ENCODE data around the gene DOCK11. TPM values are rescaled to one million over a fixed set of nuclear protein-coding genes. Genes with fewer than 3 reads are reported as not detected.

The DOCK11 gene
- total and polyA plus RNA-seq, 2 donors (not counting 1 experiment from before 2014, with no cell fraction given): 31.0 to 83.5 TPM

GRCh38 chrX:118570209-118570608, 74.6 kb downstream of the DOCK11 start:
- Mint-ChIP-seq H3K27ac (no peak overlapping the region), H3K4me3 (no peak overlapping the region), H3K4me1 (no peaks in the 10 kb centered on the region), H3K9me3 (ENCODE audit: insufficient read depth) (no peaks in the 10 kb centered on the region), H3K27me3 (no peaks in the 10 kb centered on the region)
- H3K9ac ChIP-seq (ENCODE audit: low read length): no peak overlapping the region
- H2AFZ ChIP-seq (ENCODE audit: insufficient read depth, low read depth, low read length, poor library complexity, severe bottlenecking): no peak overlapping the region
- intact Hi-C loops (cut with micrococcal nuclease): no loop called here
- no peaks in the 10 kb centered on the region for H3K9me3 ChIP-seq (ENCODE audit: control extremely low read depth in 1 of 3, control insufficient read depth in 2 of 3, insufficient read depth in 1 of 3, low read length in 2 of 3)
- no peak for DNase-seq
- no peaks in the 10 kb centered on the region for H4K20me1 ChIP-seq (ENCODE audit: control insufficient read depth, insufficient read depth, low read length, poor library complexity, severe bottlenecking)
- no peak overlapping the region for H3K4me3 ChIP-seq (ENCODE audit: control extremely low read depth in 1 of 5, extremely low read depth in 1 of 5, insufficient read depth in 1 of 5, low read depth in 2 of 5, low read length in 4 of 5)
- H3K27ac ChIP-seq (ENCODE audit: low read length in 2 of 2): no peak overlapping the region
- no peak overlapping the region for H3K4me2 ChIP-seq (replicated peaks; ENCODE audit: low read depth, low read length, poor library complexity, severe bottlenecking)
- H3K36me3 ChIP-seq (replicated peaks in 1 of 2; ENCODE audit: control extremely low read depth in 1 of 2, control insufficient read depth in 1 of 2, extremely low read depth in 1 of 2, insufficient read depth in 2 of 2, low read length in 1 of 2): peaks cover 0 to 53% of the 10 kb centered on the region in 2 experiments
- H3K79me2 ChIP-seq (ENCODE audit: control insufficient read depth, insufficient read depth, low read length): no peaks in the 10 kb centered on the region
- TF ChIP-seq EZH2 (IDR thresholded peaks at IDR 0.05; ENCODE audit: borderline replicate concordance, insufficient read depth, low read depth, low read length, poor library complexity, severe bottlenecking): no peak
- TF ChIP-seq CTCF (IDR thresholded peaks at IDR 0.05): no peak
- ChIA-PET POLR2A (no interaction called here), CTCF (no interaction called here)
- no CpG with 5 or more reads among the region's 2 CpGs for WGBS (ENCODE audit: insufficient coverage)
- no peak for ATAC-seq (ENCODE audit: low read depth)
- H3K4me1 ChIP-seq (ENCODE audit: control insufficient read depth in 2 of 2, insufficient read depth in 2 of 2, low read length in 2 of 2): no peaks in the 10 kb centered on the region
- H3K27me3 ChIP-seq (replicated peaks in 1 of 4; ENCODE audit: control extremely low read depth in 1 of 4, control insufficient read depth in 3 of 4, insufficient read depth in 4 of 4, low read length in 3 of 4): no peaks in the 10 kb centered on the region

DNA sequence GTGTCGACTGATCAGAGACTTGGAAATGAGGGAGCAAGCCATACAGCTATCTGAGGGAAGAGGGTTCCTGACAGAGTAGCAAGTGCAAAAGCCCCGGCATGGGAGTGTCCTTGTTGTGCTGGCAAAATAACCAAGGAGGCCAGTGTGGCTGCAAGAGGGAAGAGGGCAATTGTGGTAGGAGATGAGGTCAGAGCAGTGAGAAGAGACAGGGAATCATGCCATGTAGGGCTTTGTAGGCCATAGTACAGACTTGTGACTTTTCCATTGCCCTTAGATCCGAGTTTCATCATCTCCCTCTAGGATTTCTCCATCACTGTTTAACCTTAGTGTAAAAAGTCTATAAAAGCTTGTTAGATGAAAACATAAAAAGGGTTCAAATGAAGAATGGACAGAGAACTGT, 76.2 kb downstream of the DOCK11 start:
- Histone ChIP-seq H2AFZ (ENCODE audit: insufficient read depth, low read depth, low read length, poor library complexity, severe bottlenecking) (no peak overlapping the region), H4K20me1 (ENCODE audit: control insufficient read depth, insufficient read depth, low read length, poor library complexity, severe bottlenecking) (no peaks in the 10 kb centered on the region), H3K4me1 (ENCODE audit: control insufficient read depth in 2 of 2, insufficient read depth in 2 of 2, low read length in 2 of 2) (no peaks in the 10 kb centered on the region), H3K27me3 (replicated peaks in 1 of 4; ENCODE audit: control extremely low read depth in 1 of 4, control insufficient read depth in 3 of 4, insufficient read depth in 4 of 4, low read length in 3 of 4) (no peaks in the 10 kb centered on the region), H3K36me3 (replicated peaks in 1 of 2; ENCODE audit: control extremely low read depth in 1 of 2, control insufficient read depth in 1 of 2, extremely low read depth in 1 of 2, insufficient read depth in 2 of 2, low read length in 1 of 2) (peaks cover 0 to 57% of the 10 kb centered on the region in 2 experiments), H3K4me3 (ENCODE audit: control extremely low read depth in 1 of 5, extremely low read depth in 1 of 5, insufficient read depth in 1 of 5, low read depth in 2 of 5, low read length in 4 of 5) (no peak overlapping the region), H3K27ac (ENCODE audit: low read length in 2 of 2) (no peak overlapping the region), H3K4me2 (replicated peaks; ENCODE audit: low read depth, low read length, poor library complexity, severe bottlenecking) (no peak overlapping the region), H3K9me3 (ENCODE audit: control extremely low read depth in 1 of 3, control insufficient read depth in 2 of 3, insufficient read depth in 1 of 3, low read length in 2 of 3) (no peaks in the 10 kb centered on the region), H3K9ac (ENCODE audit: low read length) (no peak overlapping the region), H3K79me2 (ENCODE audit: control insufficient read depth, insufficient read depth, low read length) (no peaks in the 10 kb centered on the region)
- Mint-ChIP-seq H3K4me3 (no peak overlapping the region), H3K27ac (no peak overlapping the region), H3K4me1 (no peaks in the 10 kb centered on the region), H3K9me3 (ENCODE audit: insufficient read depth) (no peaks in the 10 kb centered on the region), H3K27me3 (no peaks in the 10 kb centered on the region)
- no peak for DNase-seq
- TF ChIP-seq CTCF (IDR thresholded peaks at IDR 0.05): no peak
- no peak for TF ChIP-seq EZH2 (IDR thresholded peaks at IDR 0.05; ENCODE audit: borderline replicate concordance, insufficient read depth, low read depth, low read length, poor library complexity, severe bottlenecking)
- ATAC-seq (ENCODE audit: low read depth): no peak
- CTCF ChIA-PET: no interaction called here
- 88% methylated on average over 1 of the region's 3 CpGs for WGBS (ENCODE audit: insufficient coverage)
- intact Hi-C loops (cut with micrococcal nuclease): no loop called here
- POLR2A ChIA-PET: no interaction called here
